GM18499 (cell line): ENCODE results near the gene CHDH.

Source experiments
- ATAC-seq: cut with Tn5 transposase; IDR thresholded peaks from one replicate; pipeline ENCODE4 v1.9.1; 2021; ENCODE audit warnings: moderate number of reproducible peaks; ENCODE audit not compliant: insufficient read depth, unreplicated experiment

CHDH gene

GRCh38 chr3:53768478-53769459 is 77.5 kb downstream of the CHDH start:
- ATAC-seq: no peak

DNA sequence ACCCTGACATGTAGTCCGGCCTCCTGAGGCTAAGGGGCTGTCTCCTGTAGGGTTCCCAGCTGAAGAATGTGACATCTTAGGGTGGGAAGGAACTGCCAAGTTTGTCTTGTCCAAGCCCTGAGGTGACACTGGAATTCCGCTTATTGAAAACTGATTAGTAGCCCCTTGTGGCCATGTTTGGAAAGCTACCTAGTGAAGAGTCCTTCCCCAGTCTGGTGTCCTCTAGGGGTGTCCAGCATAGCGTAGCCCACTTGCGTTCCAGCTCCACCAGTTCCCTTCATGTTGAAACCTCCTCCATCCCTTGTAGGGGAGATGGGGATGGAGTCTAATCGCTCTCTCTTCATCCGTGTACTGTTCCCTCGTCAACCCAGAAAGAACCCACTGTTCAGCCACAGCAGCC is 79.5 kb downstream of the CHDH start:
- ATAC-seq: no peak

DNA sequence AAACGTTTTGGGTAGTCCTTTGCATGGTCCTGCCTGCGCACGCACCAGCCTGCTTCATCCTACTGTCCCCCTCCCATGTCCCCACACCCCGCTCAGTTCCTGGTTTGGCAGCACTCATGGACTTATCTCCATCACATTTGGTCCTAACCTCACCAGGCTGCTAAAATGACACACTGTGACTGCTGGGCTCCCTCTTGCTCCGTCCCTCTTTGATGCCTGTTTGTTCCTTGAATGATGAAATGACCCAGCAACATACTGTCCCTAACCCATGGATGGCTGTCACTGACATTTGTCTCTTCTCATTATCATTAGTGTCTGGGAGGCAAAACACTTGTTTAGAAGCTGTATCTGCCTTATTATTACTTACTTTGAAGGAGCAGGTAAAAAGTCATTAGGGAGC is 80.5 kb downstream of the CHDH start:
- no peak for ATAC-seq

GRCh38 chr3:53764026-53764775 is 82.0 kb downstream of the CHDH start:
- ATAC-seq: no peak

- ATAC-seq: no peak
These were observed 82.9 kb downstream of the CHDH start for GRCh38 chr3:53763353-53763752.
